ENCODE results near the gene UBE2E3. TPM values are rescaled to one million over a fixed set of nuclear protein-coding genes. Genes with fewer than 3 reads are reported as not detected.

UBE2E3 gene
- total and polyA plus RNA-seq, 2 of the 4 experiments (the other 2 are of a cell fraction): 106 to 114 TPM

DNA sequence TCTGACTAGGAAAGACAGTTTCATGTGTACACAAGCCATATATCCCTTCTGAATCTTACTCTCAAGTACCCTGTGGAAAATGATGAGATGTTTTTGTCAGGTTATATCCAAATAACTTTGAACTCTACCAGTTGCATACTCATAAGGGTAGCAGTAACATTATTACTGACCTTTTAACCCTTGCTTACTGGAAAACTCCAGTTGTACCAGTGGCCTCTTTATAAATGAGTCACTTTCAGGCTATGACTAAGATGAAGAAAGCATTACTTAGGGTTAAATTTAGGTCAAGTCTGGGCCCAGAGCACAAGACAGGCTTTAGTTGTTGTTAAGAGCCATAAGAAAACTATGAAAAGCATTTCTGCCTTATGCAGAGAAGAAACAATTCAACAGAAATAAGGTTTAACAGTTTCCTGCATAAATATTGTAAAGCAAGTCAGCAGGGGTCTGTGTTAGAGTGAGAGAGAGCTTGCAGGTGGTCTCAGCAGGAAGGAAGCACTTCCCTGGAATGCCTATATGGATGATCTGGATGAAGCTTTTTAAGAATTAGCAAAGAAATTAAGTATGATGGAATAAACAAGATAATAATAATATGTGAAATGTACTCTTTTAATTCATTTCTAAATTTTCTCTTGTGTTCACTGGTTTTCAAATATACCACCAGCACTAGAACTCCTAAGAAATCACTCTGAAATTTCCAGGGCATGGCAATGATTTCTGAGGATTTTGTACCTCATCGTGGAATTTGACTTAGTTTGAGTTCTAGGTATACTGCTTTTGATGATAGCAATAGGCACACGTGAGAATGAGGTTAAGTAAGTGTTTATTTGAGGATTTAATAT is 126.6 kb downstream of the UBE2E3 start:
- Histone ChIP-seq H3K4me1 (ENCODE audit: control insufficient read depth, insufficient read depth, low read length) (peaks cover 5% of the 10 kb centered on the region), H3K9me3 (ENCODE audit: control insufficient read depth, insufficient read depth, low read length) (no peaks in the 10 kb centered on the region), H3K9ac (ENCODE audit: low read depth, low read length) (no peak overlapping the region; the same call in 1 of the 2 replicates), H4K91ac (ENCODE audit: insufficient read depth, low read depth, low read length) (no peak overlapping the region), H2BK5ac (ENCODE audit: low read depth, low read length, poor library complexity, severe bottlenecking) (peak overlapping the region; percentile 76), H3K36me3 (ENCODE audit: control insufficient read depth, insufficient read depth, low read length) (no peaks in the 10 kb centered on the region), H2BK120ac (ENCODE audit: low read depth, low read length) (peak overlapping the region; percentile 30; the same call in 1 of the 2 replicates), H3K14ac (replicated peaks; ENCODE audit: low read depth, low read length) (no peak overlapping the region), H3K4me3 (ENCODE audit: insufficient read depth, low read depth, low read length) (no peak overlapping the region), H2AK5ac (ENCODE audit: low read depth, low read length) (0 out of 2 replicates have a peak overlapping the region, but pooled peaks have one; percentile 1), H2AFZ (replicated peaks; ENCODE audit: low read length, poor library complexity) (no peak overlapping the region), H3K27me3 (ENCODE audit: control insufficient read depth, insufficient read depth, low read length) (no peaks in the 10 kb centered on the region), H4K8ac (ENCODE audit: low read depth in 2 of 2, low read length in 2 of 2) (peak overlapping the region in 1 of 2 experiments; percentile 4; a peak in 1 of 4 replicates), H3K4ac (ENCODE audit: low read depth, low read length) (peak overlapping the region; percentile 60; the same call in 1 of the 2 replicates), H3K27ac (ENCODE audit: insufficient read depth, low read length) (peak overlapping the region; percentile 57; the same call in 1 of the 2 replicates), H3K4me2 (ENCODE audit: low read depth, low read length) (peak overlapping the region; percentile 54; the same call in 1 of the 2 replicates), H4K20me1 (ENCODE audit: insufficient read depth, low read length) (no peaks in the 10 kb centered on the region), H3K79me1 (ENCODE audit: low read depth in 1 of 2, low read length in 2 of 2) (no peaks in the 10 kb centered on the region), H2AK9ac (replicated peaks; ENCODE audit: low read depth, low read length, poor library complexity) (no peak overlapping the region), H3K9me1 (ENCODE audit: insufficient read depth, low read length) (0 out of 2 replicates have a peak, but pooled peaks cover 2% of the 10 kb centered on the region), H3K18ac (ENCODE audit: low read depth, low read length) (peak overlapping the region; percentile 69), H2BK15ac (ENCODE audit: low read depth, low read length) (no peak overlapping the region), H4K5ac (ENCODE audit: low read depth, low read length) (no peak overlapping the region), H2BK20ac (ENCODE audit: low read depth, low read length) (peak overlapping the region; percentile 39; the same call in 1 of the 2 replicates), H3K56ac (ENCODE audit: extremely low read depth, insufficient read depth, low read length) (no peak overlapping the region), H3K23ac (ENCODE audit: low read depth, low read length) (no peak overlapping the region)
- DNase-seq (peak; percentile 94), ATAC-seq (ENCODE audit: low read depth) (peak; percentile 95)
- BruUV-seq (replicated peaks): no TSS peak
- TF ChIP-seq SMC3 (IDR thresholded peaks at IDR 0.05; ENCODE audit: low read depth, low read length) (no peak), BHLHE40 (IDR thresholded peaks at IDR 0.05; ENCODE audit: low read depth, low read length) (peak; percentile 81), CEBPB (IDR thresholded peaks at IDR 0.05; ENCODE audit: low read depth, low read length) (peak; percentile 43; the same call in 1 of the 2 replicates), FOS (IDR thresholded peaks at IDR 0.05; ENCODE audit: low read depth, low read length) (peak; percentile 94)
- ChIA-PET POLR2A (ENCODE audit: unreplicated experiment) (no interaction called here), CTCF (interaction anchor here (3.8 kb wide), 1 partner anchor 360 kb away, joined by 14 read pairs; no protein-coding TSS in a partner anchor)
- no CpG with 5 or more reads among the region's 2 CpGs for WGBS, 2 experiments (ENCODE audit: extremely low coverage in 2 of 2, insufficient read length in 1 of 2)
- intact Hi-C loops (cut with micrococcal nuclease): loop anchor here (5.0 to 10.0 kb wide), 3 partner anchors 788 to 1548 kb away; partner anchors contain the start of gene ITPRID2
- dilution Hi-C loops (cut with HindIII; ENCODE audit: low sequenced_read_pairs, unreplicated experiment): no loop called here
- in situ Hi-C loops (cut with MboI; ENCODE audit: low sequenced_read_pairs): loop anchor here (10.0 to 25.0 kb wide), 3 partner anchors 608 to 1005 kb away; no protein-coding TSS in a partner anchor
